Tibial artery (tissue), 4 donors: ENCODE measurements around the gene NEUROG1.

ENCODE experiments used
- DNase-seq, 2 donors: peaks; one replicate each; pipeline ENCODE4 v3.0.0-alpha.2; 2019
- H3K27ac ChIP-seq, 2 donors: fragments of 200-600 bp; sonication (generic) in 1 of 2; 1 replicate in 1 of 2; 2 replicates in 1 of 2; pipeline ENCODE4 v1.5.1; 2018 to 2019; ENCODE audit warnings: mild to moderate bottlenecking in 1 of 2
- H3K27me3 ChIP-seq, 2 donors: fragments of 200-600 bp; sonication (generic) in 1 of 2; one replicate each; pipeline versions ENCODE4 v1.5.1 to v1.6.0; 2016 to 2019
- H3K36me3 ChIP-seq, 3 donors: fragments of 200-600 bp; sonication (generic) in 2 of 3; one replicate each; pipeline ENCODE4 v1.5.1; 2016 to 2019; ENCODE audit warnings: mild to moderate bottlenecking in 2 of 3
- H3K4me1 ChIP-seq, 4 donors: fragments of 200-600 bp; sonication (generic) in 2 of 4; 1 replicate in 3 of 4; 2 replicates in 1 of 4; pipeline ENCODE4 v1.5.1; 2016 to 2019
- H3K4me3 ChIP-seq, 2 donors: fragments of 200-600 bp; sonication (generic) in 1 of 2; 1 replicate in 1 of 2; 2 replicates in 1 of 2; pipeline ENCODE4 v1.5.1; 2018 to 2019; ENCODE audit warnings: mild to moderate bottlenecking in 2 of 2
- H3K9me3 ChIP-seq, 3 donors: fragments of 200-600 bp; sonication (generic) in 1 of 3; one replicate each; pipeline ENCODE4 v1.5.1; 2016 to 2019
- intact Hi-C: fragments of 100-400 bp; cut with DNase I; formaldehyde crosslinking; loops from one replicate; pipeline ENCODE4 v1.15.0; 2023; ENCODE audit warnings: low total_unique reads
- TF ChIP-seq, protein P1 (sequence below), 2 experiments: fragments of 200-600 bp in 1 of 2; fragments of 450-650 bp in 1 of 2; IDR thresholded peaks; one replicate each; pipeline ENCODE4 v1.5.1; 2017 to 2019; ENCODE audit warnings: antibody characterized with exemption in 2 of 2, mild to moderate bottlenecking in 1 of 2, moderate library complexity in 1 of 2

NEUROG1 gene

GRCh38 chr5:135492319-135492626, 43.5 kb downstream of the NEUROG1 start:
- H3K4me3 ChIP-seq, result no peak overlapping the region
- H3K4me1 ChIP-seq, result peaks cover 0 to 39% (median 22%) of the 10 kb centered on the region in 4 donors
- TF ChIP-seq, protein P1, sequence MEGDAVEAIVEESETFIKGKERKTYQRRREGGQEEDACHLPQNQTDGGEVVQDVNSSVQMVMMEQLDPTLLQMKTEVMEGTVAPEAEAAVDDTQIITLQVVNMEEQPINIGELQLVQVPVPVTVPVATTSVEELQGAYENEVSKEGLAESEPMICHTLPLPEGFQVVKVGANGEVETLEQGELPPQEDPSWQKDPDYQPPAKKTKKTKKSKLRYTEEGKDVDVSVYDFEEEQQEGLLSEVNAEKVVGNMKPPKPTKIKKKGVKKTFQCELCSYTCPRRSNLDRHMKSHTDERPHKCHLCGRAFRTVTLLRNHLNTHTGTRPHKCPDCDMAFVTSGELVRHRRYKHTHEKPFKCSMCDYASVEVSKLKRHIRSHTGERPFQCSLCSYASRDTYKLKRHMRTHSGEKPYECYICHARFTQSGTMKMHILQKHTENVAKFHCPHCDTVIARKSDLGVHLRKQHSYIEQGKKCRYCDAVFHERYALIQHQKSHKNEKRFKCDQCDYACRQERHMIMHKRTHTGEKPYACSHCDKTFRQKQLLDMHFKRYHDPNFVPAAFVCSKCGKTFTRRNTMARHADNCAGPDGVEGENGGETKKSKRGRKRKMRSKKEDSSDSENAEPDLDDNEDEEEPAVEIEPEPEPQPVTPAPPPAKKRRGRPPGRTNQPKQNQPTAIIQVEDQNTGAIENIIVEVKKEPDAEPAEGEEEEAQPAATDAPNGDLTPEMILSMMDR (IDR thresholded peaks at IDR 0.05), result no peak
- H3K27me3 ChIP-seq, result peaks cover 0 to 41% of the 10 kb centered on the region in 2 donors
- no peak overlapping the region for H3K27ac ChIP-seq
- no peaks in the 10 kb centered on the region for H3K36me3 ChIP-seq
- DNase-seq, result peak in 1 of 2 donors; percentile 23
- intact Hi-C loops, result no loop called here
- H3K9me3 ChIP-seq, result no peaks in the 10 kb centered on the region

DNA sequence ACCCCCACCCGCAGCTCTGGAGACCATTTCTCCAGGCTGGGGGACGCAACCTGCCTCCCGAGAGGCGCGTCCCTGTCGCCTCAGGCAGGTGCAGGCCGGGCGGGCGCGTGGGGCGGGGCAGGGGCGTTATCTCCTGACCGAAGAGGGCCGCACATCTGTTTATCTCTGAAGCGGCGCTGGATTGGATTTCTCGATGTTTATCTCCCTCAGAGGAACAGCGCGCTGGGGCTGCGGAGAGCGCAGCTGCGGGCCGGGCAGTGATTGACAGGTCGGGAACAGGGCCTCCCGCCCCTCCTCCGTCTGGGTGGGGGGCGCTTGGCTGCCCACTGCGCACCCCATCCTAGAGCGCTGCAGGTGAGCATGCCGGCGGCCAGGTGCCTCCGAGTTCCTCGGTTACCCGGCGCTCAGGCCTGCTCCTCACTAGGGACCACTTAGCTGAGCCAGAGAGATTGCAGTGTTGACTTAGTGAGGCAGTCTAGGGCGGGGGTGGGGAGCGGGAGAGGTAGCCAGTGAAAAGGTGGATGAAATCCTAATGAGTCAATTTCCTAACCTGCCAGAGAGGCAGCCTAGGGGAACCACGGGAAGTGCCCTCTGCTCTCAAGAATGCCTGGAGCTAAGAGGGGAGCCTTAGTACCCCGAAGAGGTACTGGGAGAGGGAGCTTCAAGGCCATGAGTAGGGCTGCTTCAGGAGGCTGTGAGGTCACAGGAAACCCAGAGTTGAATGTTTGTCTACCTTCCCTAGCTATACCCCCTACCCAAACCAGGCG, 44.0 kb downstream of the NEUROG1 start:
- Histone ChIP-seq H3K27me3 (peaks cover 0 to 47% of the 10 kb centered on the region in 2 donors), H3K4me3 (no peak overlapping the region), H3K9me3 (no peaks in the 10 kb centered on the region), H3K4me1 (peaks cover 0 to 39% (median 22%) of the 10 kb centered on the region in 4 donors), H3K36me3 (no peaks in the 10 kb centered on the region), H3K27ac (no peak overlapping the region)
- TF ChIP-seq, protein P1 (IDR thresholded peaks at IDR 0.05), result no peak
- DNase-seq, result peak in 1 of 2 donors; percentile 50
- intact Hi-C loops, result no loop called here

- DNase-seq, result peak in 1 of 2 donors; percentile 44
- intact Hi-C loops, result no loop called here
- Histone ChIP-seq H3K36me3 (no peaks in the 10 kb centered on the region), H3K4me3 (no peak overlapping the region), H3K4me1 (peaks cover 0 to 39% (median 22%) of the 10 kb centered on the region in 4 donors), H3K27ac (no peak overlapping the region), H3K9me3 (no peaks in the 10 kb centered on the region), H3K27me3 (peaks cover 0 to 49% of the 10 kb centered on the region in 2 donors)
- TF ChIP-seq, protein P1 (IDR thresholded peaks at IDR 0.05), result no peak
These were observed 44.7 kb downstream of the NEUROG1 start for GRCh38 chr5:135491038-135491551.

DNA sequence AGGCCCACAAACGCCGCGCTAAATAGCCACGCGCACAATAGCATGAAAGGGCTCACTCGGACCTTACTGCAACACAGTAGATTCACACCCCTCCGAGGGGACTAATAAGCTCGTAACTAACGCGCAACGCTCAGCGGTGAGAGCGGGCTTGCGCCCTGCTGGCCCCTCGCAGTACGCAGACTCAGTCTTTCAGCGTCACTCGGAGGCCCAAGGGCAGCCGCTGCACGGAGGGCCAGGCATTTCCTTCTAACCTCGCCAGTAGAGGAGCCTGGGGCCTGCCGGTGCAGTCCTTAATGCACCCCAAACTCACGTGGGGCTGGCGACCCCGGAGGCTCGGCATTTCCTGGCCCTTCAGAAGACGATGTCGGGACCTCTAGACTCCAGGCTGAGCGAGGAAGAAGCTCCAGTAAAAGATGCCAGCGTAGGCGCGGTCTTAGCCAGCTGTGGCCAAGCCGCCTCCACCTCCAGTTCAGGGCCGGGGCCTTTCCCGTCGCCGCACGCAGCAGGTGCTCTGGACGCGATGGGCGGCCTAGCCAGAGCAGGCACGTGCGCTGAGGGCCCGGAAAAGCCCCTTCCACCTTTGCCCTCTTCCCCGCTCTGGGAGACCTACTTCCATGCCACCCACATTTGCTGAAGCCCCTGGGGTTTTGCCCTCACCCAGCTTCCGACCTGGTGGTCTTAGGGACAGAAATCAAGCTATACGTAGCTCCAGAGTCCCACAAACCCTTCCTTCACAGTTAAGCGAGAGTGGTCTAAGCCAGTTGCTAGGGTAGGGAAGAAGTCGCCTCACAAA, 45.3 kb downstream of the NEUROG1 start:
- H3K9me3 ChIP-seq, result no peaks in the 10 kb centered on the region
- no peaks in the 10 kb centered on the region for H3K36me3 ChIP-seq
- H3K27me3 ChIP-seq, result peaks cover 0 to 52% of the 10 kb centered on the region in 2 donors
- no peak overlapping the region for H3K27ac ChIP-seq
- intact Hi-C loops, result no loop called here
- H3K4me1 ChIP-seq, result peaks cover 0 to 39% (median 22%) of the 10 kb centered on the region in 4 donors
- TF ChIP-seq, protein P1 (IDR thresholded peaks at IDR 0.05), result no peak
- peak in 1 of 2 donors; percentile 53 for DNase-seq
- peak overlapping the region; percentile 38 to 60 for H3K4me3 ChIP-seq

GRCh38 chr5:135489466-135490244, 46.1 kb downstream of the NEUROG1 start:
- Histone ChIP-seq H3K27me3 (peaks cover 0 to 52% of the 10 kb centered on the region in 2 donors), H3K4me1 (peaks cover 0 to 39% (median 22%) of the 10 kb centered on the region in 4 donors), H3K9me3 (no peaks in the 10 kb centered on the region), H3K4me3 (peak overlapping the region; percentile 38 to 60), H3K27ac (peak overlapping the region in 1 of 2 donors; percentile 4), H3K36me3 (no peaks in the 10 kb centered on the region)
- intact Hi-C loops, result no loop called here
- DNase-seq, result peak in 1 of 2 donors; percentile 47
- TF ChIP-seq, protein P1 (IDR thresholded peaks at IDR 0.05), result no peak
